Chondrocyte (in vitro differentiated cells): ENCODE measurements around the gene ACTR1B. TPM values are rescaled to one million over a fixed set of nuclear protein-coding genes. Genes with fewer than 3 reads are reported as not detected.

Experiments used
- DNase-seq: peaks from one replicate; pipeline ENCODE4 v3.0.0; 2021; ENCODE audit warnings: mixed read lengths, low spot score
- H3K27ac Mint-ChIP-seq: one replicate; pipeline ENCODE4 v1.8.0; 2021; ENCODE audit warnings: mild to moderate bottlenecking, moderate library complexity, mixed read lengths; ENCODE audit not compliant: unreplicated experiment
- H3K27me3 Mint-ChIP-seq: 2 replicates; pipeline ENCODE4 v1.8.0; 2021; ENCODE audit warnings: low read depth, mixed read lengths
- H3K36me3 Mint-ChIP-seq: 2 replicates; pipeline ENCODE4 v1.8.0; 2021; ENCODE audit warnings: low read depth, mixed read lengths
- H3K4me1 Mint-ChIP-seq: 2 replicates; pipeline ENCODE4 v1.8.0; 2021; ENCODE audit warnings: low read depth, mild to moderate bottlenecking, mixed read lengths
- H3K4me3 Mint-ChIP-seq: one replicate; pipeline ENCODE4 v1.8.0; 2021; ENCODE audit warnings: mild to moderate bottlenecking, moderate library complexity, mixed read lengths; ENCODE audit not compliant: unreplicated experiment
- H3K9me3 Mint-ChIP-seq: 2 replicates; pipeline ENCODE4 v1.8.0; 2021; ENCODE audit warnings: low read depth, mixed read lengths
- total RNA-seq: library from RNA; stranded (reverse); gene quantifications from 3 replicates; pipeline ENCODE4 v1.2.1, GENCODE V29; 2021
- TF ChIP-seq, protein P1 (sequence below): fragments of 200-600 bp; sonication (generic); IDR thresholded peaks from 2 replicates; pipeline ENCODE4 v1.5.0; 2021; ENCODE audit warnings: antibody characterized with exemption, mild to moderate bottlenecking, moderate library complexity

Gene ACTR1B
- total RNA-seq, 1 donor from 2014 or later: 51.0 TPM

DNA sequence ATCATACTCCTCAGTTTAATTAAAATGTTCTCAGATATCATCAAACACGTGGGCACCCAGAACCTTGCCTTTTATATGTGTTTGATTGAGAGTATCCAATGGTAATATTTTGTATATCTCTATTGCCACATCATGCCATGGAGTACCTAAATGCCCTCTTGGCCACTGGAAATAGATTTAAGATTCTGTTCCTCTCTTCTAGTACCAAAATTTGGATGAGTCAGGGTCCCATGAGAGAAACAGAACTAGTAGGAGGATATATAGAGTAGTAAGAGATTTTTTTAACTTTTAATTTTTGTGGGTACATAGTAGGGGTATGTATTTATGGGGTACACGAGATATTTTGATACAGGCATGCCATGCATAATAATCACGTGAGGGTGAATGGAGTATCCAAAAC is 39.9 kb upstream of the ACTR1B start:
- Mint-ChIP-seq H3K9me3 (no peaks in the 10 kb centered on the region), H3K36me3 (peaks cover 1% of the 10 kb centered on the region), H3K4me3 (no peak overlapping the region), H3K27ac (no peak overlapping the region), H3K4me1 (no peaks in the 10 kb centered on the region), H3K27me3 (peaks cover 2% of the 10 kb centered on the region)
- no peak for DNase-seq
- TF ChIP-seq, protein P1, sequence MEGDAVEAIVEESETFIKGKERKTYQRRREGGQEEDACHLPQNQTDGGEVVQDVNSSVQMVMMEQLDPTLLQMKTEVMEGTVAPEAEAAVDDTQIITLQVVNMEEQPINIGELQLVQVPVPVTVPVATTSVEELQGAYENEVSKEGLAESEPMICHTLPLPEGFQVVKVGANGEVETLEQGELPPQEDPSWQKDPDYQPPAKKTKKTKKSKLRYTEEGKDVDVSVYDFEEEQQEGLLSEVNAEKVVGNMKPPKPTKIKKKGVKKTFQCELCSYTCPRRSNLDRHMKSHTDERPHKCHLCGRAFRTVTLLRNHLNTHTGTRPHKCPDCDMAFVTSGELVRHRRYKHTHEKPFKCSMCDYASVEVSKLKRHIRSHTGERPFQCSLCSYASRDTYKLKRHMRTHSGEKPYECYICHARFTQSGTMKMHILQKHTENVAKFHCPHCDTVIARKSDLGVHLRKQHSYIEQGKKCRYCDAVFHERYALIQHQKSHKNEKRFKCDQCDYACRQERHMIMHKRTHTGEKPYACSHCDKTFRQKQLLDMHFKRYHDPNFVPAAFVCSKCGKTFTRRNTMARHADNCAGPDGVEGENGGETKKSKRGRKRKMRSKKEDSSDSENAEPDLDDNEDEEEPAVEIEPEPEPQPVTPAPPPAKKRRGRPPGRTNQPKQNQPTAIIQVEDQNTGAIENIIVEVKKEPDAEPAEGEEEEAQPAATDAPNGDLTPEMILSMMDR: no peak

GRCh38 chr2:97702731-97703470 is 39.1 kb upstream of the ACTR1B start:
- TF ChIP-seq, protein P1: no peak
- H3K27ac Mint-ChIP-seq: no peak overlapping the region
- H3K4me3 Mint-ChIP-seq: no peak overlapping the region
- DNase-seq: no peak
- H3K27me3 Mint-ChIP-seq: no peaks in the 10 kb centered on the region
- H3K9me3 Mint-ChIP-seq: no peaks in the 10 kb centered on the region
- H3K36me3 Mint-ChIP-seq: peaks cover 2% of the 10 kb centered on the region
- H3K4me1 Mint-ChIP-seq: no peaks in the 10 kb centered on the region

DNA sequence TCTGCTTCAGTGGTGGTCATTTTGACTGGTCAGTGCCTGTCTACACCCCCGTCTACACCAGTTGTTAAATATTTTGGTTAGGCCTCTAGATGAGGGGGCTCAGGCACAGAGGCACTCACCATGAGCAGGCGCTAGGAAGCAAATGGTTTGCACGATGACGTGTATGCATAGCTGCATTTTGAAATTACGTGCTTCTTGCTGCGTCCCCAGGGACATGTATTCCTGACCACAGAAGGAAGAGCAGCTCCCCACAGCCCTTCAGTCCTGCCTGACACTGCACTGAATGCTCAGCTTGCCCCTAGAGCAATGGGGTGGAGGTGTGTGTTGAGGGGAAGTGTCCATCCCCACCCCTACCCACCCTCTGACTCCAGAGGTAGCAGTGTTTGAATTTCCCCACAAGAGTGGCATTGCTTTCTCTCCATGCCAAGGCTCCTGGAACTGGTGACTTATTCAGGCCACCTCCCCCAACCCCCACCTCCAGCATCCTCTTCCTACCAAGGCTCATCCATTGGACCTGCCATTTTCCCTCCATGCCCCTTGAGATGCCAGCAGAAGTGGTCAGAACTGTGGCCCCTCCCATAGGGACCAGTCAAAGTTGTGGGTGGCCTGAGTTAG is 38.1 kb upstream of the ACTR1B start:
- Mint-ChIP-seq H3K27ac (no peak overlapping the region), H3K4me3 (no peak overlapping the region)

GRCh38 chr2:97701186-97701585 is 37.3 kb upstream of the ACTR1B start:
- TF ChIP-seq, protein P1: no peak
- Mint-ChIP-seq H3K4me3 (no peak overlapping the region), H3K4me1 (peaks cover 7% of the 10 kb centered on the region), H3K36me3 (peaks cover 2% of the 10 kb centered on the region), H3K27me3 (no peaks in the 10 kb centered on the region), H3K9me3 (no peaks in the 10 kb centered on the region), H3K27ac (no peak overlapping the region)
- DNase-seq: no peak

More for the DNA sequence above, 38.1 kb upstream of the ACTR1B start:
- TF ChIP-seq, protein P1: no peak
- Mint-ChIP-seq H3K4me1 (peaks cover 3% of the 10 kb centered on the region), H3K9me3 (no peaks in the 10 kb centered on the region), H3K27me3 (no peaks in the 10 kb centered on the region), H3K36me3 (peaks cover 2% of the 10 kb centered on the region)
- DNase-seq: no peak

DNA sequence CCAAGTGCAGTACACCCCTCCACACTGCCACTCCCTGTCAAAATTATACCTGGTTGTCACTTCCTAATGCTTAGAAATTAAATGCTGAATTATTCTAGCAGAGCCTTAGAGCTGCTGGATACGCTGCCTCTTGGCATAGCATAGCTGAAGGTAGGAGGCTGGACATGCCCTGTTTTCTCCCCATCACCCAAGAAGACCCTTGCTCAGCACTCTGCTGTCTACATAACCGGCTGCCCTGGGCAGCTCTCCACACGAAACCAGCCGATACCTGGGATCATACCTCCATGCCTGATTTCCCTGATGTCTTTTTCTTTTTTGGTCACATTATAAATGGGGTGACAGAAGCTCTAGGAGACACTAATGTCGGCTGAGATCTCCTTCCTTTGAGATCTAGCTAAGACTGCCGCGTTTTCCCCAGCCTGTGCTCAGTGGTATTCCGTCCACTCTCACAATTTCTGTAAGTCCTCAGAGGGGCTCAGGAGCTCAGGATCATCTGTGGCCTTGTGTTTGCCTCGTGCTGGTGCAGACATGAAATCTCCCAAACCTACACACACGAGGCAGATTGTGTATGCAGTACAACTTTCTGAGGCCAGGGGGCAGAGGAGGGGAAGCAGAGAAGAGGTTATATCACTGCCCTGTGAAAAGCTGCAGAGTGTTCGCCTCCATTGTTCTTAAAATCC is 36.1 kb upstream of the ACTR1B start:
- H3K36me3 Mint-ChIP-seq: peaks cover 2% of the 10 kb centered on the region
- no peak overlapping the region for H3K4me3 Mint-ChIP-seq
- H3K27ac Mint-ChIP-seq: no peak overlapping the region
- DNase-seq: no peak
- no peaks in the 10 kb centered on the region for H3K9me3 Mint-ChIP-seq
- TF ChIP-seq, protein P1: peak; percentile 81
- peaks cover 7% of the 10 kb centered on the region for H3K4me1 Mint-ChIP-seq
- no peaks in the 10 kb centered on the region for H3K27me3 Mint-ChIP-seq
